Stimulated activated CD4-positive, alpha-beta T cell treated with anti-CD3 and anti-CD28 coated beads, Interleukin-2, amount 100 ng/mL, for 48 hours (primary cell): Measurements from ENCODE around the gene PDK3.

Experiments
- DNase-seq, 2 donors: peaks; one replicate each; pipeline ENCODE4 v3.0.0-alpha.2; 2020

Gene PDK3

GRCh38 chrX:24464836-24465531 is at the start of gene PDK3:
PDK3 (plus strand) TSS chrX:24465286; CDS start chrX:24465456, 170 bp downstream.
- DNase-seq: peak; percentile 68 to 70

- no peak for DNase-seq
These were observed 49.2 kb upstream of the PDK3 start for GRCh38 chrX:24415921-24416320.

GRCh38 chrX:24423960-24424359 is 41.1 kb upstream of the PDK3 start:
- no peak for DNase-seq

- DNase-seq: no peak
These were observed 40.1 kb upstream of the PDK3 start for GRCh38 chrX:24424948-24425347.

- DNase-seq: no peak
These were observed 39.3 kb upstream of the PDK3 start for GRCh38 chrX:24425806-24426205.

- no peak for DNase-seq
These were observed 38.7 kb upstream of the PDK3 start for GRCh38 chrX:24426340-24426913.

- no peak for DNase-seq
These were observed 38.0 kb upstream of the PDK3 start for GRCh38 chrX:24426921-24427746.

GRCh38 chrX:24427747-24428019 is 37.4 kb upstream of the PDK3 start:
- no peak for DNase-seq

- no peak for DNase-seq
These were observed 36.6 kb upstream of the PDK3 start for GRCh38 chrX:24428516-24428915.

GRCh38 chrX:24435060-24435459 is 30.0 kb upstream of the PDK3 start:
- no peak for DNase-seq

GRCh38 chrX:24443918-24444317 is 21.2 kb upstream of the PDK3 start:
- DNase-seq: no peak

GRCh38 chrX:24444645-24445044 is 20.4 kb upstream of the PDK3 start:
- DNase-seq: no peak

- no peak for DNase-seq
These were observed 16.3 kb upstream of the PDK3 start for GRCh38 chrX:24448762-24449250.

- DNase-seq: no peak
These were observed 2.0 kb upstream of the PDK3 start for GRCh38 chrX:24463077-24463476.

- DNase-seq: no peak
These were observed 619 bp upstream of the PDK3 start for GRCh38 chrX:24464498-24464835.

GRCh38 chrX:24465532-24465865 is 413 bp downstream of the PDK3 start:
- DNase-seq: no peak

GRCh38 chrX:24466025-24466424 is 939 bp downstream of the PDK3 start:
- no peak for DNase-seq

- no peak for DNase-seq
These were observed 3.2 kb downstream of the PDK3 start for GRCh38 chrX:24468245-24468644.

GRCh38 chrX:24471808-24472207 is 6.7 kb downstream of the PDK3 start:
- DNase-seq: no peak

GRCh38 chrX:24475480-24475879 is 10.4 kb downstream of the PDK3 start:
- DNase-seq: no peak

- DNase-seq: no peak
These were observed 13.4 kb downstream of the PDK3 start for GRCh38 chrX:24478509-24478908.

GRCh38 chrX:24479924-24480323 is 14.8 kb downstream of the PDK3 start:
- peak in 1 of 2 donors; percentile 39 for DNase-seq

- no peak for DNase-seq
These were observed 15.3 kb downstream of the PDK3 start for GRCh38 chrX:24480400-24480865.

- no peak for DNase-seq
These were observed 17.8 kb downstream of the PDK3 start for GRCh38 chrX:24482823-24483415.
